GM18526 (cell line): ENCODE data around the gene CCDC13.
A peak's percentile ranks its signal among the peaks of the same experiment; 100 is the strongest.

Source experiments
- POLR2A ChIP-seq: IDR thresholded peaks from 3 replicates; pipeline ENCODE4 v1.6.1; 2011; ENCODE audit not compliant: insufficient read length; ENCODE audit errors: extremely low read depth

Gene CCDC13, protein sequence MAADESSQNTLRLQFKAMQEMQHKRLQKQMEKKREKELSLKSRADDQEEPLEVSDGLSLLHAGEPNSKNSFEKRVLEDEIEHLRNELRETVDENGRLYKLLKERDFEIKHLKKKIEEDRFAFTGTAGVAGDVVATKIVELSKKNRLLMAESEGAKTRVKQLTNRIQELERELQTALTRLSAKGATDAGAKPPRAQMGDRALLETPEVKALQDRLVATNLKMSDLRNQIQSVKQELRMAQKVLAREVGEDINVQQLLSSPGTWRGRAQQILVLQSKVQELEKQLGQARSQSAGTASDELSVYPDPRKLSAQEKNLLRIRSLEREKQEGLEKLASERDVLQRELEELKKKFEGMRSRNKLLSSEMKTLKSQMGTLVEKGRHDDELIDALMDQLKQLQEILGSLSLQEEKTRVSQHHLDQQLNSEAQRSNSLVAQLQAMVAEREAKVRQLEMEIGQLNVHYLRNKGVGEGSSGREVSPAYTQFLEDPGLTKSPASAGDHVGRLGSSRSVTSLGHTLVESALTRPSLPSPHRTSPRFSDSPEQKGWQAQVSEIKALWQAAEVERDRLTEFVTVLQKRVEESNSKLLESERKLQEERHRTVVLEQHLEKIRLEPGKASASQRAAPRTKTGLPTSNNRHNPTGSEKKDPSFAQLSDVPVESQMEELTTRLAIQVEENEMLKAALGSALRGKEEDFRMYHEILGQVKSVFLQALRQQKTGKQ

DNA sequence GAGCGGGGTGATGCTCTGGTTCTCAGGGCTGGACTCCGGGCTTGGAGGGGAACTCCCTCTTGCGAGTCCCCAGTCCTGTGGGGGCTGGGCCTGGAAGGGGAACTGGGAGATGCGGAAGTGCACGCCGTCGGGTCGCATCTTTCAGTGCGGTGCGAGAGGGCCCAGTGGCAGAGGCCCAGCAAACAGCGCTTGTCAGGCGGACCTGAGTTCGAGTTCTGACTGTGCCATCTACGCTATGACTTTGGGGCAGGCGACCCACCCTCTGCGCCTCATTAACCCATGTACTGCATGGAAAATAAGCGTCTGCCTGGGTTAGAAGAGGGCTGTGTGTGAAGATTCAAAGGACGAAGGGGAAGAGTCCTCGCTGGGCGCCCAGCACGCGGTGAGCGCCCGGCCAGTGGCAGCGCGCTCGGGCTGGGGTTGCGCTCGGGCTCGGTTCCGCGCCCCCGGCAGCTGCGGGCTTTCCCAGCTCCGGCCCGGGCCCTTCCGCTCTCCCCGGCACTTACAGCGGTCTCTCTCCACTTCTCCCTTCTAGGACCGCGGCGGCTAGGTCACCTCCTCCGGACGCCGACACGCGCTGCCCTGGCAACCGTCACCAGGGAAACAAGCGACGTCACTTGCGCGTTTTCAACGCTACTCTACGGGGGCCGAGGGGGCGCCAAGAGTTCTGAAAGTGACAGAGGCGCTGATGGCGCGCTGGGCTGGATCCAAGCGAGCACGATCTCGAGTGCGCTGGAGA is at the start of gene CCDC13:
CCDC13 (minus strand) TSS at position 584 of the 739 bp plus-strand sequence. CDS start 14,908 bp downstream, outside the sequence.
- TF ChIP-seq POLR2A: peak; percentile 65

DNA sequence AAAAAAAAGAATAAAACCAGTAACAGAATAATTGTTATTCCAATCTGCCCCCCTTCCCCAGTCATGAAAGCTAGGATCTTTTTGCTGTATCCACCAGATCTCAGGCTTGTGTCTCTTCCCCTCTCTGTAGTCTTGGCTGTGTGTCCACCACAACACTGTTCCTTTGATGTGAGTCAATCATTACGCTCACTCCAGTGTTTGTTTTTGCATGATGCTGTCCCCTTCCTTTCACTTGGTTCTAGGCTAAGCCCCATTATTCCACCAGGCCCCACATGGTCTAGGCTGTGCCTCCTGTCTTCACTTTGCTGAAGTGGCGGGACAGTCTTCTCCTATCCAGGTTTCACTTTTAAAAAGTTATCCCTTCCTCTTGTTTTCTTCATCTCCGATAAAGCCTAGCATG is 49.8 kb upstream of the CCDC13 start:
- no peak for TF ChIP-seq POLR2A

- TF ChIP-seq POLR2A: no peak
Measured at GRCh38 chr3:42820746-42821051, 47.6 kb upstream of the CCDC13 start.

DNA sequence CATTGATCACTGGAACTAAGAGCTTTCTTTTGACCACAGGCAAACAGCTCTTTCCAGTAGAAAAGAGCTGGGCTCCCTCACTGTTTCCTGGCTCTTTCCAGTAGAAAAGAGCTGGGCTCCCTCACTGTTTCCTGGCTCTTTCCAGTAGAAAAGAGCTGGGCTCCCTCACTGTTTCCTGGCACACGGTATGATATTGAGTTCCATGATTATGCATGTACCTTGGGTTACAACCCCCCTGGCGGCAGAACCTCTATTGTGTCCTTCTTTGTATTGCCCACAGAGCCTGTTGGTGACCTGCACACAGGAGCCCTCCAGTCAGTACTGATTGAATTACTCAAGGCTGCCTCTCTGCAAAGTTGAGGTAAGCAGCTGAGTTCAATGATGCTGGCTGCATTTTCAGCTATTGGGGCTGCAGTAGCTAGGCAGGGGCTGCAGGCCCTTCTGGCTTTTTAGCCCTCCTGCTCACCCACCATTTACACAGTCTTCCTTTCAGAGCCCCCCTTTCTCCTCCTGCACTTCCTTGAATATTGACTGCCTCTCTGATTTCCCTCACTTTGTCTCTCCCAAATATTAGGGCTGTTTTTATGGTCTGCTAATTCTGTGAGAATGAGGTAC is 46.4 kb upstream of the CCDC13 start:
- no peak for TF ChIP-seq POLR2A

GRCh38 chr3:42815826-42816225 is 42.8 kb upstream of the CCDC13 start:
- TF ChIP-seq POLR2A: no peak

DNA sequence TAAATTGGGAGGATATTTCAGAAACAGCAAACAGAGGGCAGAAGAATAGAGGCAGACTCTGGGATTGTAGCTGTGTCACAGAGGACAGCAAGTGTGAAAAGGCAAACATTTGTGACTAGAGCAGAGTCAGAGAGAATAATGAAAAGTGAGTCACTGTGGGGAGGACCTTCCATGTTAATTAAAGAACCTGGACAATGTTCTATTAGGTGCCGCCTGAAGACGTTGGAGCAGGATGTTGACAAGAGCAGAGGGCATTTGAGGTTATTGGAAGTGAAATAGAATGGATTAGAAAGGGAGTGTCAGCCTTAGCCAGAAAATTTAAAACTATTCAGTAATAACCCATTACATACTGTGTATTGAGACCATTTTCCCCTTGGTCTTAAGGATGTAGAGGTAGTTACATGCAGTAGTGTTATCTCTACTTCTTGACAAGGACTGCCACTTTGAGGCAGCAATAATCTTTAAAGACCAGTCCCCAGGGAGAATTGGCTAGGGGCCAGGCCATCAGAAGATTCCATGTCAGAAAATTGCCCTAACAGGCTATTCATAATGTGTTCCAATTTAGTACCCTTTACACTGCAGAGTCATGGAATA is 42.0 kb upstream of the CCDC13 start:
- no peak for TF ChIP-seq POLR2A

DNA sequence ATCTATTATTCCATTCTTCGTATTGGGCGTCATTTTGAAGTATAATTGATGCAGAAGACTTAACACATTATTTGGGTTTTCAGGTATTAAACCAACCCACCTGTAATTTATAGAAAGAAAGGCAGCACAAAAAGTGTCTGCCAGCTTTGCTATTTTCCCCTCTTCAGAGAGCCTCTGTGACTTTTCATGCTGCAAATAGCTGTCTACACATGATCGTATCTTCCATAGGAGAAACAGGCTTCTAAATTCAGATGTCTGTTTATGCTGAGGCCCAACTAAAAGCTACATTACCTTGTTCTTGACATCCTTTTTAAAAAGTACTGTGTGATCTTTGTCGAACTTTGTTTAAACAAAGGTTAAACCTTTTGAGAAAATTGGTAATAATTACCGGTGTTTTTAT is 41.2 kb upstream of the CCDC13 start:
- no peak for TF ChIP-seq POLR2A

DNA sequence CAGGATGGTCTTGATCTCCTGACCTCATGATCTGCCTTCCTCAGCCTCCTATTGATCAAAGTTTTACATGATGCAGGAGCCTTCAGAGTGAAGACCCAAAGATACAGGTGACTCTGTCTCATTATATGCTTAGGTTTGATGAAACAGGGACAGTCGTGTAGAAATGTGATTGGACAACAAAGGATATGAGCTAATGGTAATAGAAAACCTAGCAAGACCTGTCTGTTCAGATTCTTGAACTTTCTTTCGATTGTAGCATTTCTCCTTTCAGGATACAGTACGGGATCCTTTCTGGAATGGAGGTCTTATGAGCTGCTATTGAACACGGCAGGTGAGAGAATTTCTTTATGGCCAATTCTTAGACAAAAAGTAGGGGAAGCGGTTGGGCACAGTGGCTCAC is 36.1 kb upstream of the CCDC13 start, which contains the start of gene ACKR2:
ACKR2 (plus strand) TSS at position 244 of the 400 bp plus-strand sequence. CDS start 55,058 bp downstream, outside the sequence.
- no peak for TF ChIP-seq POLR2A

DNA sequence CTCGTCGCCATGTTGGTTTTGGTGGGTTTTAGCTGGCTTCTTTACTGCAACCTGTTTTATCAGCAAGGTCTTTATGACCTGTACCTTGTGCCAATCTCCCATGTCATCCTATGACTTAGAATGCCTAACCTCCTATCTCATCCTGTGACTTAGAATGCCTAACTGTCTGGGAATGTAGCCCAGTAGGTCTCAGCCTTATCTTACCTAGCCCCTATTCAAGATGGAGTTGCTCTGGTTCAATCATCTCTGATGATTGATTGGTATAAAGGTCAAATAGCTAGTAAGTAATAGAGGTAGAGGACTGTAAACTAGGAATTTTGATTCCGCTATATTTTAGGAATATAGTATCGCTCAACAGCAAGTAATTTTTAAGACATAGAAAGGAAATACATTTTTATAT is 34.9 kb upstream of the CCDC13 start:
- no peak for TF ChIP-seq POLR2A

DNA sequence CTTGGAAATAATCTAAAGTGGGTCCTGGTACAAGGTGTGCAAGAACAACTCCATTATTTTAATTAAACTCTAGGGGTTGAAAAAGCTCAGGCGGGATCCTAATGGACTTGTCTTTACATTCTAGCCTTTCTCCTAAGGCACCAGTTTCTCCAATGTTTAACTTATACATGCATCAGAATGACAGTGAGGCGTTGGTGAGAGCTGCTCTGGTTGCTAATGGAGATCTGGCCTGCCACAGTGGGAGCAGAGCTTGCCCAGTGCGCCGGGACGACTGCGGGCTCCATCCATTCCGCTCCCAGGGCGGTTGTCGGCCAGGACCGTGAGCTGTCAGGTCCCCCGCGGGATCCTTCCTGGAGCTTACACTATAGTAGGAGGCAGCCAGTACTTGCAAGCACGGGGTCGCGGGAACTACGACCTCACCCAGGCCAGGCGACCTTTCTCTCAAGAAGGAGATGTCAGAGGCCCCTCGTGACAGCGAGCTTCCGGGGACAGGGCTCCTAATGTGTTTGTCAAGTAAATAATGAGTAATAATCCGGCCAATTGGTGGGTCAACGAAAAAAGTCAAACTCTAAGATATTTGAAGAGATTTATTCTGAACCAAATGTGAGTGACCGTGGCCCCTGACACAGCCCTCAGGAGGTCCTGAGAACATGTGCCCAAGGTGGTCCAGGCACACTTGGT is 32.2 kb upstream of the CCDC13 start:
- TF ChIP-seq POLR2A: no peak

- TF ChIP-seq POLR2A: no peak
Measured at GRCh38 chr3:42804831-42805132, 31.7 kb upstream of the CCDC13 start.

DNA sequence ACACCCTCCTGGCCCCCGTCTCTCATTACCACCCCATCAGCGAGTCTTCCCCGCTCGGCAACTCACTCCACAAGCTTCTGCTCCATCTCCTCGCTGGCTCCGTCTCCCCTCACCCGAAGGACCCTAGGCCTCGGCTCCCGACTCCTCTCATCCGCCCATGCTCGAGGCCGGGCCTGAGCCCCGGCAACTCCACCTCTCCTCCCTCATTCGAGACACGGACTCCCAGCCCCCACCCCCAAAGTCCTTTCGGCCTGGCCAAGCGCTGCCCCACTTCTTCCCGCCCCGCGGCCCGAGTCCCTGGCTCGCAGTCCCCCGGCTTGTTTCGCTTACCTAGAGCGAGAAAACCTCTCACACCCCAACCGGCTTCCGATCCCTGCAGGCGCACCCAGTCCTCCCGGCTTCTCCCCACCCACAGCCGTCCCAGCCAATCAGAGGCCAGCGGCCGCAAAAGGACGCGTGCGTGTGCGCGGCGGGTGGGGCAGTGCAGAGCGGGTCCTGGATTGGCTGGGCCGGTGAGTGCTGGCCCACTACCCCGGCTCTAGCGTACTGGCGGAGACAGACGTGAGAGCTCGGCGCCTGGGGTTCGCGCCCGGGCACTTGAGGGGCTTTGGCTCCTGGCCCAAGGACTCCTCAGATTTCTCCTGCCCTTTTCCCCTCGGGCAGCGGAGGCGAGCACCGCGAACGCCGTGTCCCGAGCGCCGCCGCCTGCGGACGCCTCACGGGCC is 31.2 kb upstream of the CCDC13 start, which contains the start of gene HIGD1A:
HIGD1A (minus strand) TSS at position 385 of the 725 bp plus-strand sequence. CDS start 10,237 bp downstream, outside the sequence.
- peak; percentile 86 for TF ChIP-seq POLR2A

DNA sequence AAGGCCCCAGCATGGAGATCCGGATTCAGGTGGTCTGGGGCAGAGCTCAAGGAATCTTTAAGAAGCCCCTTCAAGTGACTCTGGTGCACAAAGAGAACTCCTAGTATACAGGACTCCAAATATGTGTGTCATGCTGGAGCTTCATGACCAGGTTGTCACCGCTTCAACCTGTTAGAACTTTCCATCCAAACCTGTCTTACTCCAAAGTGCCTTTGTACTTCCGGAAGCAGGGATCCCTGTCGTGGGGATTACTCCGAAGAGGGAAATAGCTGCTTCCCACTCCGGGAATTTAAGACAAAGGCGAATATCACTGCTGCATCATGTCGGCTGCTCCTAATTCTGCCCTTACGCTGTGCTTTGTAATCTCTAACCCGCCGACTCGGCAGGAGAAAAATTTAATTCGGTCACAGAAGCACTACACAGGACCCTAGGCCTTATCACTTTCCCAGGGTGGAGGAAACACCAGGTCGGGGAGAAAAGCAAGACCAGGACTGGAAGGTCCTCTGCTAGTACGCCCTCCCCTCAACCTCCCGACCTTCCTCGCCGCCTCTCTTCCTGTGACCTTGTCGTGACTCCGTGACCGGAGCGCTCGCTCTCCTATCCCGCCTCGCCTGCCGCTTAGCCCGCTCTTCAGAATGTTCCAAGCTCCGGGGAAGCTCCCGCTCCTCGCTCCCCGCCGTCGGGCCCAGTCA is 30.5 kb upstream of the CCDC13 start:
- TF ChIP-seq POLR2A: no peak

- no peak for TF ChIP-seq POLR2A
Measured at GRCh38 chr3:42802876-42803413, 29.9 kb upstream of the CCDC13 start.
